HG02970 (cell line): ENCODE results near the gene KDM4B.

Experiments
- ATAC-seq: cut with Tn5 transposase; IDR thresholded peaks from one replicate; pipeline ENCODE4 v1.9.1; 2021; ENCODE audit warnings: mild to moderate bottlenecking, moderate library complexity, moderate number of reproducible peaks; ENCODE audit not compliant: unreplicated experiment, low FRiP score

KDM4B gene

GRCh38 chr19:5143471-5144411 lies 174.8 kb downstream of the KDM4B start:
- no peak for ATAC-seq

- ATAC-seq, result no peak
These were observed 175.7 kb downstream of the KDM4B start for GRCh38 chr19:5144545-5145179.

DNA sequence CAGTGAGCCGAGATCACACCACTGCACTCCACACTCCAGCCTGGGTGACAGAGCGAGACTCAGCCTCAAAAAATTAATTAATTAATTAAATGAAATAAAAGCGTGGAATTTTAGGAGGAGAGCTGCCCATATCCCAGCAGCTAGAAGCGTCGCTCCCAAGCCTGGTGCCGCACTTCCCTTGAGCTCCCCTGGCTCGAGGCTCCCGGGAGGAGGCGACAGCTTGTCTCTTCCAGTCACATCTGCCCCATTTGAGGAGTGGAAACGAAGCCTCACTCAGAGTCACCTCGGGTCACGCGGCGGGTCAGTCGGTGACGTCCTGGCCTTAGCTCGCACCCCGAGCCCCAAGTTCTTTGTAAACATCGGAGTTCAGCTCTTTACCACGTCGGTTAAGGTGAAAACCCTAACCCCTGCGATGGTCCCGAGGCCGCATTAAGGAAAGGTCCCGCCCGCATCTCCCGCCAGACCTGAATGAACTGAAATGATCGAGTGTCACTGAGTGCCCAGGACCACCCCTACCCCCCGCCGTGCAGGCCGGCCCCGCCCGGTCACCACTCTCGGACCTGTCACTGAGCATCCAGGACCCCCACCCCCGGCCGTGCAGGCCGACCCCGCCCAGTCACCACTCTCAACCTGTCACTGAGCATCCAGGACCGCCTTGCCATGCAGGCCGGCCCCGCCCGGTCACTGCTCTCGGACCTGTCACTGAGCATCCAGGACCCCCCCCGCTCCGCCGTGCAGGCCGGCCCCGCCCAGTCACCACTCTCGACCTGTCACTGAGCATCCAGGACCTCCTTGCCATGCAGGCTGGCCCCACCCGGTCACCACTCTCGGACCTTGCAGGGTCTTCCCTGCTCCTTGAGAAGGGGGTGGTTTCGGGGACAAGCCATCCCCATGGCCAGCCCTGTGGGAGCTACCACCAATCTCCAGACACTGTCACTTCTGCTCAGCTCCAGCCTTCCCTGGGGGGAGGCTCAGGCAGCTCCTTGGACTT lies 176.9 kb downstream of the KDM4B start:
- no peak for ATAC-seq

DNA sequence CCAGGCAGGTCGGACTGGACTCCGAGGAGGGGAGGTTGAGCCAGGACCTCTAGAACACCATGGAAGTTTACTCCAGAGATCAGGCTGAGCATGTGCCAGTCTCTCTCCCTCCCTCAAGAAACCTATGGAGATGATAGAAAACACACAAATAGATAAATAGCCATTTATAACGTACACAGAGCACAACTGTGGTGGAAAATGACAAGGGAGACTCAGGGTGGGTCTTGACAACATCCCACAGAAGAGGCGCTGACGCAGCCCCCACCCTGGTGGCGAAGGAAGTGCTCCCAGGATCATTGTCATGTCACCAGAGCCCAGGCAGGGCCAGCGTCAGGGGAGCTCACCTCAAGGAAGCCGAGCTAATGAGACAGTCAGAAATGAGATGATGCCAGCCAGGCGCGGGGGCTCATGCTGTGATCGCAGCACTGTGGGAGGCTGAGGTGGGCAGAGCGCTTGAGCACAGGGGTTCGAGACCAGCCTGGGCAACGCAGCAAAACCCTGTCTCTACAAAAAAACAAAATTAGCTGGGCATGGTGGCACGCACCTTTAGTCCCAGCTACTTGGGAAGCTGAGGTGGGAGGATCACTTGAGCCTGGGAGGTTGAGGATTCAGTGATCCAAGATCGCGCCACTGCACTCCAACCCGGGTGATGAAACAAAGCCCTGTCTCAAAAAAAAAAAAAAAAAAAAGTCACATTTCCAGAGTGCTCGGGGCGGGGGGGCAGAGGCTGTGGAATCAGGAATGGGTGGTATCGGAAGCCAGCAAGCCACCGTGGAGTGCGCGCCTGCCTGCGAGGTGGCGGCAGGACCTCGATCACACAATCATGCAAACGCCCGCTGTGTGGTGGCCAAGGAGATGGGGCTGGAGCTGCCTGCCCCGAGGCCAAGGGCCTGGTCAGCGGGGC lies 178.4 kb downstream of the KDM4B start:
- no peak for ATAC-seq

DNA sequence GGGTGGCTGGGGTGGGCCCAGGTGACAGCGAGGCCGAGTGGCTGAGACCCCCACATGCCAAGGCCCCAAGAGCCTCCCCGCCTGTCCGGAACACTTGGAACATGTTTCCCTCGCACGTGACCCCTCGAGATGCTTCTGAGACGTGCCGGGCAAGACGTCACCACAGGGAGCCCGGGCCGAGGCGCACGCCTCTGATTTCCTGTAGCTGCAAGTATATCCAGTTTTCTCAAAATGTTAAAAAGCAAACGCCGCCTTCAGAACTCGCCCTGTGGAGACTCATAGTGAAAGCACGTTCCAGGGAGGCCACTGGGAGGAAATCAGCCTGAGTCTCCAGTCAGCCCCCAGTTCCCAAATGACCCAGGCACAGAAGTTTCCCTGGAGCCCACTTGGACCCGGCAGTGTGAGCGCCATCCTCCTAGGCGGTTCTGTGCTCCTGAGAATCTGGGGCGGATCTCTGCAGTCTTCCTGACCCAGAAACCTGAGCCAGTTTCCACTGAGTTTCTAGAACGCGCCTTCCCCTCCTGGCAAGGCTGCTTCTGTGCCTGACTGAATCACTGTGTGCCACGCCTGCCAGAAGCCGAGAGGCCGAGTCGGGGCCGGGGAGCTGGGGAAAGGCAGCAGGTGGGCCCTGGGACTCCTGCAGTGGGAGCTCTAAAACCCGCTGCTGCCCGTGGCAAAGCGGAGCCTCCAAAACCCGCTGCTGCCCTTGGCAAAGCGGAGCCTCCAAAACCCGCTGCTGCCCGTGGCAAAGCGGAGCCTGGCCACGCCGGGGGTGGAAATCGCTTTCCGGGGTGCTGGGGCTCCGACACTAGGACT lies 179.3 kb downstream of the KDM4B start:
- no peak for ATAC-seq

- ATAC-seq, result no peak
These were observed 179.9 kb downstream of the KDM4B start for GRCh38 chr19:5148794-5149190.

DNA sequence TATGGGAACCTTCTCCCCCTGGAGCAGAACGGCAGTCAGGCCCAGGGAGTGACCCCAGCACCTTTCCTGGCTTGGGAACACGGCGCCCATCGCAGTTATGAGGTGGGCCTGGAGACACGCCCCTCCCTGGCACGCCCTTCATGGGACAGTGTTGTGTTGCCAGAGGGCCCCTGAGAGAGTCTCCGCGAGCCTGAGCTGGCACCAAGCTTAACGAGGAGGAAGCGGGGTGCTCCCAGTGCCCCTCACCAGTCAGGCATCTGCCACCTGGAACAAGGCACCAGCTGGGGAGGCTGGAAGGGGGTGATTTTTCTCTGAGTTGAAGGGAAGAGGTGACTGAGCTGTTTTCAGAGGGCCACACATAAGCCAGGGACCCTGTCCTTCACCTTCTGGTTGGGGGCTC lies 180.6 kb downstream of the KDM4B start:
- ATAC-seq, result no peak

DNA sequence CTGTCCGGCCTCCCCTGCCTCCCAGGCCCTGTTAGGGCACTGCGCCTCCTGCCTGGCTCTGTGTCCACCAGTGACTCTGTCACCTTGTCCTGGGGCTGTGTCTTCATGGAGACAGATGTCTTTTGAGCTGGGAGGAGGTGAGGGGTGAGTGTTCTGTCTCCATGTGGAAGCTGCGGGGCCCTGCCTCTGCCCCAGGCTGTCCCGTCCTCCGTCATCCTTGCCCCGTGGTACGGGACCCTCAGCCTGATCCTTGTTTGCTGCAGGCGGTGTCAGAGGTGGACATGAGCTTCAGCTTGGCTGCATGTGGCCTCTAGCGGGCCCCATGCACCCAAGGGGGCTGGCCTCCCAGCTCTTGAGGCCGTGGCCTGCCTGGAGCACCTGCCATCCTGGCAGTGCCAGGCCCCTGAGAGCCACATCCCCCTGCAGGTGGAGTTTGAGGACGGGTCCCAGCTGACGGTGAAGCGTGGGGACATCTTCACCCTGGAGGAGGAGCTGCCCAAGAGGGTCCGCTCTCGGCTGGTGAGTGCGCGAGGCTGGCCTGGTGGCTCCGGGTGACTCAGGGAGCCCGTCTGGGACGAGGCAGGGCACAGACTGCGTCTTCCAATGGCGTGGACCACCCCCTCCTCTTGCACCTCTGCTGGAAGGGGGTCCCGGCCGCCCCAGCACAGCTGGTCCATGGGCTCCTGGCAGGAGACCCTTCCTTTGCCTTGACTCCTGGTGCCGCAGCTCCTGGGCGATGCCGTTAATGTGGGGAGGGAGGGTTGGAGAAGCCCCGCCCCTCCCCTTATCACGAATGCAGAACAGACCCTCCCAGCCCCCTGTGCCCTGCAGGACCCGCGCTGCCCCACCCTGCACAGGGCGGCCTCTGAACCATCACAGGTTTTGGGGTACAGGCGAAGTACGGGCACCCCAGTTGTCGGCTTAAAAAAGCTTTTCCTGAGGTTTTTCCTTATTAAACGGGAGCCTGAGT lies 181.3 kb downstream of the KDM4B start:
- no peak for ATAC-seq

DNA sequence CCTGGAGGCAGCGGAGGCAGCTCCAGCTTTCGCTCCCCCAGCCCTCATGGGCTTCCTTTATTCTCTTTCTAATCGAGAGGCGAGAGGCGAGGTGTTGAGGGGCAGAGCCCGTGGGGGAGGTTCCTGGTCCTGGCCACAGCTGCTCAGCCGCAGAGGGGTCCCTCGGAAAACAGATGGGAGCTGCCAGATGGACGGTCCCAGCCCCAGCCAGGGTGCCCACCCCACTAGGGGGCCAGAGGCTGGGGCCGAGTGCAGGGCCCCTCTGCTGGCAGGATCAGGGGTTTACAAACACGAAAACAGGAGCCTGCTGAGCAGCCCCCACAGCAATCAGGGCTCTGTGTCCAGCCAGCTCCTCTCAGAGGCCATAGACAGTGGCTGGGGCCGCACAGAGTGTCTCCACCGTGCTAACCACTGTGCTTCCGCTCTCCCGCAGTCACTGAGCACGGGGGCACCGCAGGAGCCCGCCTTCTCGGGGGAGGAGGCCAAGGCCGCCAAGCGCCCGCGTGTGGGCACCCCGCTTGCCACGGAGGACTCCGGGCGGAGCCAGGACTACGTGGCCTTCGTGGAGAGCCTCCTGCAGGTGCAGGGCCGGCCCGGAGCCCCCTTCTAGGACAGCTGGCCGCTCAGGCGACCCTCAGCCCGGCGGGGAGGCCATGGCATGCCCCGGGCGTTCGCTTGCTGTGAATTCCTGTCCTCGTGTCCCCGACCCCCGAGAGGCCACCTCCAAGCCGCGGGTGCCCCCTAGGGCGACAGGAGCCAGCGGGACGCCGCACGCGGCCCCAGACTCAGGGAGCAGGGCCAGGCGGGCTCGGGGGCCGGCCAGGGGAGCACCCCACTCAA lies 182.2 kb downstream of the KDM4B start:
- ATAC-seq, result no peak

DNA sequence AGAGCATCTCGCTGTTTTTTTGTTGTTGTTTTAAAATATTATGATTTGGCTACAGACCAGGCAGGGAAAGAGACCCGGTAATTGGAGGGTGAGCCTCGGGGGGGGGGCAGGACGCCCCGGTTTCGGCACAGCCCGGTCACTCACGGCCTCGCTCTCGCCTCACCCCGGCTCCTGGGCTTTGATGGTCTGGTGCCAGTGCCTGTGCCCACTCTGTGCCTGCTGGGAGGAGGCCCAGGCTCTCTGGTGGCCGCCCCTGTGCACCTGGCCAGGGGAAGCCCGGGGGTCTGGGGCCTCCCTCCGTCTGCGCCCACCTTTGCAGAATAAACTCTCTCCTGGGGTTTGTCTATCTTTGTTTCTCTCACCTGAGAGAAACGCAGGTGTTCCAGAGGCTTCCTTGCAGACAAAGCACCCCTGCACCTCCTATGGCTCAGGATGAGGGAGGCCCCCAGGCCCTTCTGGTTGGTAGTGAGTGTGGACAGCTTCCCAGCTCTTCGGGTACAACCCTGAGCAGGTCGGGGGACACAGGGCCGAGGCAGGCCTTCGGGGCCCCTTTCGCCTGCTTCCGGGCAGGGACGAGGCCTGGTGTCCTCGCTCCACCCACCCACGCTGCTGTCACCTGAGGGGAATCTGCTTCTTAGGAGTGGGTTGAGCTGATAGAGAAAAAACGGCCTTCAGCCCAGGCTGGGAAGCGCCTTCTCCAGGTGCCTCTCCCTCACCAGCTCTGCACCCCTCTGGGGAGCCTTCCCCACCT lies 183.3 kb downstream of the KDM4B start:
- no peak for ATAC-seq

GRCh38 chr19:5152767-5153532 lies 184.0 kb downstream of the KDM4B start:
- no peak for ATAC-seq

DNA sequence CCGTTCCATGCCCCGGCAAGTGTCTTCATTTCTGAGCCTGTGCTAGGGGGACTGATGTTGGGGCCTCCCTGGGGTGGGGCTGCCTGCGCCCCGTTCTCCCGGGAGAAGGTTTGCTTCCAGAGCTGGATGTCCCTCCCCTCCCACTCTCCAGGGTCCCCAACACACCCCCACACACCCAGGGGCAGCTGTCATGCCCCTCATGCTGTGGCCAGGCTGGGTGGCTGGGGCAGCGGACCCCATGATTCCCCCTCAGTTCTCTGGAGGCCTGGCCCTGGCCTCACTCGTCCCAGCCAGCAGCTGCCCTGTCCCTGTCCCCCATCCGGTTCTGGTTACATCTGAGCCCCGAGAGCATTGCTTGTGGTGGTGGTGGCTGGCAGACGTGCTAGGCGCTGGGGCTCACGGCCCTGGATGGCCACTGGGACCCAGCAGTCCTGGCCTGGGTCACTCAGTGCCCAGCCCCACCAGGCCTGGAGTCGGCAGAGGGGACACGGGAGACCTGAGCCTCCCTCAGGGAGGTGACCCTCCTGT lies 184.8 kb downstream of the KDM4B start:
- ATAC-seq, result no peak

DNA sequence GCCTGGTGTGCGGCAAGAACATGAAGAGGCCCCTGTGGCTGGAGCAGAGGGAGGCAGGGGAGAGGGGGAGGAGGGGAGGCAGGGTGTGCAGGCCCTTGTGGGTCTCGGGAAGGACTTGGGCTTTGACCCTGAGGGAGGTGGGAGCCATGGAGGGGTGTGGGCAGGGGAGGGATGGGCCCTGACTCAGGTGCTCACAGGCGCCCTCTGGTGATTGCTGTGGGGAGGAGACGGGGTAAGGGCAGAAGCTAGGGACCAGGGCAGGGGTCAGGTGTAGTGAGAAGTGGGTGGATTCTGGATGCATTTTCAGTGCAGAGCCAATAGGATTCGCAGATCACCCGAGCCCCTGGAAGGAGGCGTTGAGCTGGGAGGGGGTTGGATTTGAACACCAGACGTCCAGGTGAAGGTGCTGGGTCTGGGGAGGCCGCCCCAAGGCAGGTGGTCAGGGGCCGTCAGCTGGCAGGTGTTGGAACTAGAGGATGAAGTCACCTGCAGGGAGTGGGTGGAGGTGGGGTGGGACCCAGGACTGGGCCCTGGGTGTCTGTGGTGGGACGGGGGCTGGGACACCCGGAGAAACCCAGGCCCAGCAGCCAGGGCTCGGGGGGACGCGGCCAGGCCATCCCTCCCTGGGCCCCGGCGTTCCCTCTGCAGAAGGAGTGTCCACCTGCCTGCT lies 185.4 kb downstream of the KDM4B start:
- ATAC-seq, result no peak

GRCh38 chr19:5154799-5155426 lies 186.0 kb downstream of the KDM4B start:
- no peak for ATAC-seq
